GM18519 (cell line): ENCODE results near the gene GOLGA6L10.
"Not testable (repeated sequence)": the region's sequence is repeated elsewhere in the genome, so short reads cannot be mapped to it uniquely, and the experiment has no call there.

Experiments used
- ATAC-seq: cut with Tn5 transposase; IDR thresholded peaks from one replicate; pipeline ENCODE4 v1.9.1; 2021; ENCODE audit warnings: mild to moderate bottlenecking, moderate library complexity; ENCODE audit not compliant: unreplicated experiment, low FRiP score

Gene GOLGA6L10

GRCh38 chr15:82301296-82302016 is 47.8 kb downstream of the GOLGA6L10 start:
- no peak for ATAC-seq

GRCh38 chr15:82300883-82301282 is 48.4 kb downstream of the GOLGA6L10 start:
- no peak for ATAC-seq

- ATAC-seq, result not testable (repeated sequence)
Measured at GRCh38 chr15:82300326-82300725, 48.9 kb downstream of the GOLGA6L10 start.

DNA sequence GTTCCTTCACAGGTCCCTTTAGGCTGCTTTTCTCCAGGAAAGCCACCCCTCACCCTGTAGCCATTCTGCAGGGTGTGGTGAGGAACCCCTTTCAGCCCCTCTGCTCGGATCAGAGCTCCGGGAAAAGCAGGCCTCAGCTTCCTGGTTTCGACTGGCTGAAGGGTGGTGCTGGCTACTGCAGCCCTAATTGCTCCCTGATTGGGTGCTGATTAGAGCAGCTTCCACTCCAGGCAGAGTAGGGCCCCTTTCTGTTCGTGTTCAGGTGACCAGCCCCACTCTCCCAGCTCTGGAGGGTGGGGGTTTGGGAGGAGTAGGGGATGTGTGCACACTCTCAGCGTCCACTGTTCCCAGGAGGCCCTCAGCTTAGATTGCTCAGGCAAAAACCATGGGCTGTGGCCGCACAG is 49.8 kb downstream of the GOLGA6L10 start:
- not testable (repeated sequence) for ATAC-seq

DNA sequence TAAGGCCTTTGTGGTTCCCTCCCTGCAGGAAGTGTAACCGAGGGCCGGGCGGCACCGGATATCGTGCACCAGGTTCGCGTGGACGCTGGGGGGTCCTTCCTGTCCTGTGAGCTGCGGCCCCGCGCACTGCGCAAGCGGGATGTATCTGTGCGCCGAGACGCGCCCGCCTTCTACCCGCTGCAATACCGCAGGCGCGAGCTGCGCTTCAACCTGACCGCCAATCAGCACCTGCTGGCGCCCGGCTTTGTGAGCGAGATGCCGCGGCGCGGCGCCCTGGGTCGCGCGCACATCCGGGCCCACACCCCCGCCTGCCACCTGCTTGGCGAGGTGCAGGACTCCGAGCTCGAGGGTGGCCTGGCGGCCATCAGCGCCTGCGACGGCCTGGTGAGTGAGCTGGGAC is 50.8 kb downstream of the GOLGA6L10 start:
- no peak for ATAC-seq

DNA sequence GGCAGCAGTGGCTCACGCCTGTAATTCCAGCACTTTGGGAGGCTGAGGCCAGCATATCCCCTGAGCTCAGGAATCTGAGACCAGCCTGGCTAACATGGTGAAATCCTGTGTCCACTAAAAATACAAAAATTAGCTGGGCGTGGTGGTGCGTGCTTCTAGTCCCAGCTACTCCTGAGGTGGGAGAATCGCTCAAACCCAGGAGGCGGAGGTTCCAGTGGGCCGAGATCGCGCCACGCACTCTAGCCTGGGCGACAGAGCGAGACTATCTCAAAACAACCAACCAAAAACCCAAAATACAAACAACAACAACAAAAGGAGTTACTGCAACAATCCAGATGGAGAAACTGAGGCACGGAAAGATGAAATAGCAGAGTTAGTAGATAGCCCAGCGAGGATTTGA is 51.2 kb downstream of the GOLGA6L10 start:
- no peak for ATAC-seq

- ATAC-seq, result no peak
Measured at GRCh38 chr15:82297546-82297945, 51.7 kb downstream of the GOLGA6L10 start.

DNA sequence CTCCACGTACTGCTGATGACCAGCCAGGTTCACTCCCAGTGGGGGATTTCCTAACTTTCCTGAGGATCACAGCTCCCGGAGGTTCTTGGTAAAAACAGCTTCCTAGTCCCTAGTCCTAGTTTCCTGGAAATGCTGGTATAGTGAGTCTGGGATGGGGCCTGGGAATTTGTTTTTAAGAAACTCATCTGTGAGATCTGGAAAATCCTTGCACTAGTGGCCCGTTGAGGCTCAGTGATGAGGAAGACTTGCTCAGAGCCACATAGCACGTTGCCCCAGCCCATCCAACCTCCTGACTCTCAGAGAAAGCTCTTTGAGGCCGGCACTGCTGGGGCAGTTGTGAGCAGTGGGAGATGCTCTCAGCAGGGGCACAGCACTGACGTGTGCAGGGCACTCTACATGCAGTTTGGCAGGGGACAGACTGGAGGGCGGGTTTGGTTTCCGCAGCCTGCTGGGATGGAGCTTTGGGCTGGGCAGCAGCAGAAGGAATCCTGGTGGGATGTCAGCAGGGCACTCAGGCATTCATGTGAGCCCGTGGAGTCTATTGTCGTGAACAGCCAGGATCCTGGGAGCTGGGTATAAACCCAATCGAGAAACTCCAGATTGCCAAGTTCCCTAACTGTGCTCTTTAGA is 55.1 kb downstream of the GOLGA6L10 start:
- no peak for ATAC-seq

GRCh38 chr15:82292271-82292670 is 57.0 kb downstream of the GOLGA6L10 start:
- no peak for ATAC-seq
